ENCODE results near the gene KRT5. TPM values are rescaled to one million over a fixed set of nuclear protein-coding genes. Genes with fewer than 3 reads are reported as not detected.
"Not testable (repeated sequence)": the region's sequence is repeated elsewhere in the genome, so short reads cannot be mapped to it uniquely, and the experiment has no call there.

Gene KRT5
- total and polyA plus RNA-seq, 8 donors, result 0.30 to 9.8 (median 0.37) TPM; not detected in 1

DNA sequence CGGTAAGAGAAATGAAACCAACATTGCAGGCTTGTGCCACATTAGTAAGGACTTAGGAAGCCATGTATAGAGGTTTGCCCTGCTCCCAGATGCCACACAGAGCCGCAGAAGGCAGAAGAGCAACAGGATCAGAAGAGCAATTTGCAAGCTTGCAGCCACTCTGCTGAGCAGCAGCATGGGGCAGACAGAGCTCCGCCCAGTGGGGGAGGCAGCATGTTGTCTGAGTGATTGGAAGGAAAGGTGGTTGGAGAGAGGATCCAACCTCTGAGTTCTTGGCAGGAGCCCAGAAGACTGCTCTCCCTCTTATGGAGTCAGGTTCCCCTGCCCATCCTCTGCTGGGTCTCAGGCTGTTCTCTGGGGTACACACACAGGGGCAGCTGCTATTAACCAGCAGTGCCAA, 24.8 kb downstream of the KRT5 start:
- ATAC-seq, result peak; percentile 51
- Histone ChIP-seq H3K36me3 (no peaks in the 10 kb centered on the region), H3K4me3 (no peak overlapping the region), H3K9me3 (no peaks in the 10 kb centered on the region), H3K4me1 (peaks cover 10 to 27% of the 10 kb centered on the region in 2 donors), H3K27me3 (peaks cover 0 to 25% of the 10 kb centered on the region in 2 donors), H3K27ac (no peak overlapping the region)
- TF ChIP-seq, protein P1, sequence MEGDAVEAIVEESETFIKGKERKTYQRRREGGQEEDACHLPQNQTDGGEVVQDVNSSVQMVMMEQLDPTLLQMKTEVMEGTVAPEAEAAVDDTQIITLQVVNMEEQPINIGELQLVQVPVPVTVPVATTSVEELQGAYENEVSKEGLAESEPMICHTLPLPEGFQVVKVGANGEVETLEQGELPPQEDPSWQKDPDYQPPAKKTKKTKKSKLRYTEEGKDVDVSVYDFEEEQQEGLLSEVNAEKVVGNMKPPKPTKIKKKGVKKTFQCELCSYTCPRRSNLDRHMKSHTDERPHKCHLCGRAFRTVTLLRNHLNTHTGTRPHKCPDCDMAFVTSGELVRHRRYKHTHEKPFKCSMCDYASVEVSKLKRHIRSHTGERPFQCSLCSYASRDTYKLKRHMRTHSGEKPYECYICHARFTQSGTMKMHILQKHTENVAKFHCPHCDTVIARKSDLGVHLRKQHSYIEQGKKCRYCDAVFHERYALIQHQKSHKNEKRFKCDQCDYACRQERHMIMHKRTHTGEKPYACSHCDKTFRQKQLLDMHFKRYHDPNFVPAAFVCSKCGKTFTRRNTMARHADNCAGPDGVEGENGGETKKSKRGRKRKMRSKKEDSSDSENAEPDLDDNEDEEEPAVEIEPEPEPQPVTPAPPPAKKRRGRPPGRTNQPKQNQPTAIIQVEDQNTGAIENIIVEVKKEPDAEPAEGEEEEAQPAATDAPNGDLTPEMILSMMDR (IDR thresholded peaks at IDR 0.05), result no peak
- peak in 1 of 4 donors; percentile 2 for DNase-seq
- intact Hi-C loops (cut with DNase I), result no loop called here

GRCh38 chr12:52494518-52494917, 25.7 kb downstream of the KRT5 start:
- Histone ChIP-seq H3K27me3 (peaks cover 0 to 30% of the 10 kb centered on the region in 2 donors), H3K27ac (no peak overlapping the region), H3K4me1 (peaks cover 10 to 27% of the 10 kb centered on the region in 2 donors), H3K36me3 (no peaks in the 10 kb centered on the region), H3K4me3 (no peak overlapping the region), H3K9me3 (no peaks in the 10 kb centered on the region)
- ATAC-seq (peak; percentile 77), DNase-seq (no peak)
- intact Hi-C loops (cut with DNase I), result no loop called here
- TF ChIP-seq, protein P1 (IDR thresholded peaks at IDR 0.05), result no peak

DNA sequence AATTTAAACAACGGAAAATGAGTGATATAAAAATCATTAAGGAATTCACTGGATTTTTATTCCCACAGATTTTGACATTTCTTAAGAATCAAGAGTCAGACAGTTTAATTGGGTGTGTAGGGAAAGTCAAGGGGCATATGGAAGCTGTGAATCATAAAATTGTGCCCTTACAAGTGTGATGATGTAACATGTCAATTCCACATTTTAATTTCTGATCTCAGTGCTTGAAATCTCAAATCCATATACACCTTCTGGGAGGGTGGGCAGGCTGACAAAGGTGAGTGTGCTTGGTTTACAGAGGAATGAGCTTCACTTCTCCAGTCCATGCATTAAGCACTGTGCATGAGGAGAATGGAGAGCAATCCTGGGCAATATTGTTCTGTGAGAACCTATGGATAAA, 26.1 kb downstream of the KRT5 start:
- H3K27ac ChIP-seq, result no peak overlapping the region
- TF ChIP-seq, protein P1 (IDR thresholded peaks at IDR 0.05), result no peak
- DNase-seq (no peak), ATAC-seq (peak; percentile 4)
- H3K9me3 ChIP-seq, result no peaks in the 10 kb centered on the region
- peaks cover 10 to 27% of the 10 kb centered on the region in 2 donors for H3K4me1 ChIP-seq
- H3K27me3 ChIP-seq, result peaks cover 0 to 30% of the 10 kb centered on the region in 2 donors
- H3K36me3 ChIP-seq, result no peaks in the 10 kb centered on the region
- intact Hi-C loops (cut with DNase I), result no loop called here
- no peak overlapping the region for H3K4me3 ChIP-seq

GRCh38 chr12:52493172-52493571, 27.0 kb downstream of the KRT5 start, which contains the start of gene KRT6A:
KRT6A (minus strand) TSS chr12:52493257; CDS start chr12:52493188, 69 bp downstream.
- ATAC-seq (no peak), DNase-seq (no peak)
- Histone ChIP-seq H3K4me3 (no peak within 1 kb of the TSS), H3K4me1 (peaks cover 10 to 27% of the 10 kb centered on the region in 2 donors), H3K27ac (no peak within 1 kb of the TSS), H3K36me3 (no peaks in the 10 kb centered on the region), H3K27me3 (peaks cover 0 to 29% of the 10 kb centered on the region in 2 donors), H3K9me3 (no peaks in the 10 kb centered on the region)
- TF ChIP-seq, protein P1 (IDR thresholded peaks at IDR 0.05), result no peak
- intact Hi-C loops (cut with DNase I), result no loop called here

GRCh38 chr12:52492405-52492804, 27.8 kb downstream of the KRT5 start:
- H3K36me3 ChIP-seq; ATAC-seq; H3K9me3 ChIP-seq; H3K27ac ChIP-seq; H3K4me3 ChIP-seq; intact Hi-C loops (cut with DNase I); DNase-seq: not testable (repeated sequence)
- peaks cover 10 to 27% of the 10 kb centered on the region in 2 donors for H3K4me1 ChIP-seq
- peaks cover 0 to 21% of the 10 kb centered on the region in 2 donors for H3K27me3 ChIP-seq

DNA sequence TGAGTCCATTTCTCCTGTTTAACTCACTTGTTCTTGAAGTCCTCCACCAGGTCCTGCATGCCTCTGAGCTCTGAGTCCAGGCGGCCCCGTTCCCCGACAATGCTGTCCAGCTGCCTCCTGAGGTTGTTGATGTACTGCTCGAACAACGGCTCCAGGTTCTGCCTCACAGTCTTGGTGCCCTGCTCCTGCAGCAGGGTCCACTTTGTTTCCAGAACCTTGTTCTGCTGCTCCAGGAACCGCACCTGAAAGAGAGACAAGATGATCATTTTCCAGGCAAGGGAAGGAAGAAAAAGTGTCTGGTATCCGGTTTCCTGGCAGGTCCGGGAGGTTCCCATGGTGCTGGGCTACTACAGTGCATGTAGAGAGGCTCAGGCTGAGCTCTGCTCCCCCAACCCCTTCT, 28.7 kb downstream of the KRT5 start:
- H3K27me3 ChIP-seq, result peaks cover under 1 to 24% of the 10 kb centered on the region in 2 donors
- H3K4me1 ChIP-seq, result peaks cover 10 to 27% of the 10 kb centered on the region in 2 donors
- H3K27ac ChIP-seq; DNase-seq; ATAC-seq; H3K36me3 ChIP-seq; intact Hi-C loops (cut with DNase I); H3K4me3 ChIP-seq; H3K9me3 ChIP-seq: not testable (repeated sequence)
